ENCODE data around the gene SPATA46.

SPATA46 gene

DNA sequence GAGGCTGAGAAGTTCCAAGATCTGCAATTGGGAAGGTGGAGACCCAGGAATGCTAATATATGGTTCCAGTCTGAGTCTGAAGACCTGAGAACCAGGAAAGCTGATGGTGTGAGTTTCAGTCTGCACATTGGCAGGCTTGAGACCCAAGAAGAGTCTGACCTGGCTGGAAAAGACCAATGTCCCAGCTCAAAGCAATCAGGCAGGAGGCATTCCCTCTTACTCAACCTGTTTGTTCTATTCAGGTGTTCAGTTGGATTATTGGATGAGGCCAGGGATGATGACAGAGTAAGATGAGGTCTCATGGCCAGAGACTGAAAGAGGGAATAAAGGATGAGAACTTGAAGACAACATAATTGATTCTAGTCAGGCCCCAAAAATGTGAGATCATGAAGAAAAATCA lies 50.1 kb downstream of the SPATA46 start:
- Histone ChIP-seq H3K27ac (ENCODE audit: low read depth, low read length) (no peak overlapping the region), H3K4me1 (ENCODE audit: insufficient read depth, low read length) (no peaks in the 10 kb centered on the region), H3K9me3 (ENCODE audit: insufficient read depth, low read depth, low read length) (no peaks in the 10 kb centered on the region), H3K9ac (ENCODE audit: low read depth, low read length) (no peak overlapping the region), H3K27me3 (ENCODE audit: insufficient read depth, low read length) (no peaks in the 10 kb centered on the region), H3K4me3 (ENCODE audit: low read length) (no peak overlapping the region), H3K36me3 (ENCODE audit: insufficient read depth, low read length) (no peaks in the 10 kb centered on the region)

DNA sequence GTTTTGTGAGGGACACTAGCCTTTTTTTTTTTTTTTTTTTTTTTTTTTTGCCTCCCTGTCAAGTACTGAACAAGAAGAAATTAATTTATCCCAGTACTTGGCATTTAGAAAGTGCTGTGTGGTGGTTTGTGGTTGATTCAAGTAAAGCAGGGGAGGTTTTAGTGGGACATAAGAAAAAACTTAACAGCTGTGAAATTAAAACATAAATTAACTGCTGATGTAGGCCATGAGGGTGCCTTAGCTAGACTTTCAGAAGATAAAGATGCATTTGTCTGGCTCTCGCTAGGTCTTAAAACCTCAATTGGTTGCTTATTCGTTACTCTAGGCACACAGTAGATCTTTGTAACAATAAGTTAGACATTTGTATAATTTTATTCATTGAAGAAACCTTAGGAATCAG lies 52.3 kb downstream of the SPATA46 start:
- no peaks in the 10 kb centered on the region for H3K27me3 ChIP-seq (ENCODE audit: insufficient read depth, low read length)
- no peaks in the 10 kb centered on the region for H3K4me1 ChIP-seq (ENCODE audit: insufficient read depth, low read length)
- no peak overlapping the region for H3K4me3 ChIP-seq (ENCODE audit: low read length)
- H3K9me3 ChIP-seq (ENCODE audit: insufficient read depth, low read depth, low read length) = no peaks in the 10 kb centered on the region
- no peaks in the 10 kb centered on the region for H3K36me3 ChIP-seq (ENCODE audit: insufficient read depth, low read length)
- 93% methylated on average over 2 of the region's 2 CpGs for WGBS
- no peak overlapping the region for H3K9ac ChIP-seq (ENCODE audit: low read depth, low read length)
- no peak overlapping the region for H3K27ac ChIP-seq (ENCODE audit: low read depth, low read length)

Data from HUES64 (cell line).